Spleen (tissue), 7 donors: ENCODE results near the gene CACNA2D3.

Source experiments
- CTCF ChIP-seq, 11 experiments: fragments of 200-600 bp in 7 of 11; fragments of 450-650 bp in 4 of 11; sonication (generic) in 4 of 11; IDR thresholded peaks in 8 of 11; conservative IDR thresholded peaks in 3 of 11; 1 replicate in 7 of 11; 2 replicates in 4 of 11; pipeline versions ENCODE4 v1.4.0 to v1.8.0; 2016 to 2021; ENCODE audit warnings: antibody characterized with exemption in 11 of 11, inconsistent platforms in 4 of 11, mild to moderate bottlenecking in 1 of 11
- POLR2A ChIP-seq, 3 donors: fragments of 450-650 bp; IDR thresholded peaks; one replicate each; pipeline ENCODE4 v1.5.1; 2017; ENCODE audit warnings: antibody characterized with exemption in 3 of 3, mild to moderate bottlenecking in 1 of 3
- POLR2AphosphoS5 ChIP-seq, 3 donors: sonication (generic); formaldehyde crosslinking; IDR thresholded peaks; one replicate each; pipeline ENCODE4 v1.5.1; 2017; ENCODE audit warnings: antibody characterized with exemption in 3 of 3
- donor health status: DM: no; HTN: no; CAD: no; lungs with moderate emphysema.
- donor health status: DM: no; HTN: no; CAD: no.
- donor health status: DM: no; HTN: no; CAD: no.

- TF ChIP-seq CTCF (IDR thresholded peaks at IDR 0.05 in 8 of 11, conservative IDR thresholded peaks at IDR 0.05 in 3 of 11) (peak in 10 of 11 experiments; percentile 20 to 73 (median 52)), POLR2A (IDR thresholded peaks at IDR 0.05) (no peak), POLR2AphosphoS5 (IDR thresholded peaks at IDR 0.05) (peak in 2 of 3 donors; percentile 31 to 43)
Measured at GRCh38 chr3:54146506-54147239, 24.3 kb downstream of the CACNA2D3 start.
